GM19468 (cell line): Measurements from ENCODE around the gene TSHZ2.

Experiments
- ATAC-seq: cut with Tn5 transposase; IDR thresholded peaks from one replicate; pipeline ENCODE4 v1.9.1; 2021; ENCODE audit warnings: mild to moderate bottlenecking, moderate library complexity, moderate number of reproducible peaks; ENCODE audit not compliant: unreplicated experiment; ENCODE audit errors: extremely low read depth

TSHZ2 gene

DNA sequence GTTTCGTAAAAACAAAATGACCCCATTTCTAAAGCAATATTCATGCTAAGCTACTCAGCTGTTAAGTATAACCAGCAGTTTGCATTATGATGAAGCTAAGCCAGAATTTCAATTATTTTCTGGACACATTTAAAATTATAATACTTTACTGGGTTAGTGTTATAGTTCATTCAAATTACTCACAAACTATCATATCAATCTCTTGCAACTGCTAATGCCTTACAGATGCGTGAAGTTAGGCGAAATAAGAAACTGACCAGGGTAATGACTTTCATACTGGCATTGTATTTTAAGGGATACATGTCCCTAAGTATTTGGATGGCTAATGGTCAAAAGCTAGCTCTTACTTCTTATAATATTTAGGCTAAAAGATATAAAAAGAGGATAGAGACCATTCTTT, 249.6 kb downstream of the TSHZ2 start:
- ATAC-seq: no peak

- ATAC-seq: no peak
These were observed 250.3 kb downstream of the TSHZ2 start for GRCh38 chr20:53222416-53222815.

DNA sequence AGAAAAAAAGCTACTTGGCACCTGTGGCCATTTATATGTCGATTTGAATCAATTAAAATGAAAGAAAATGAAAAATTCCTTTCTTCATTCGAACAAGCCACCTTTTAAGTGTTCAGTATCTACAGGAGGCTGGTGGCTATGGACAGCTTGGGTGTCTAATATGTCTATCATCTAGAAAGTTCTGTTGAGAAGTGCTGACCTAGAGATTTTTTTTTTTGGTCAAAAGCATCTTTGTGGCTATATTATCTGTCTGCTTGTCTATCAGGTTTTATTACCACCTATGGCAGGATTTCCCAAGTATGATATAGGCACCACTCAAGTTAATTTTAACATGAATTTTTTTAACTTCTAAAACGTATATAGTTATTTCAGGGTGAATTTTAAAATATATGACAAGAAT, 250.8 kb downstream of the TSHZ2 start:
- ATAC-seq: no peak

DNA sequence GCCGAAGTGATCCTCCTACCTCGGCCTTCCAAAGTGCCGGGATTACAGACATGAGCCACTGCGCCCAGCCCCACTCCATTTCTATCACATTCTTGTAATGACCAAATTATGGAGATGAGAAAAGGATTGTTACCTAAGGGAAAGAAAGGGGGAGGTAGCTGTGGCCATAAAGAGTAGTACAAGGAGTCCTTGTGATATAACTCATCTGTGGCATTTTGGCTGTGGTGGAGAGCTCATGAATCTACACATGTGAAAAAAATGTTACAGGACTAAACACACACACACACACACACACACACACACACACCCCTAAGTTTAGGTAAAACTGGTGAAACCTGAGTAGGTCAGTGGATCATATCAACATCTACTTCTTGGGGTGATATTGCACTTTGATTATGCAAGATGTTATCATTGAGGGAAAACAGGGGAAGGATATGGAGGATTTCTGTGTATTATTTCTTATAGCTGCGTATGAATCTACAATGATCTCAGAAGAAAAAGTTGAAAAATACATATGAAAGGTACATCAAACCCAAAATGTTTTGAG, 251.5 kb downstream of the TSHZ2 start:
- ATAC-seq: no peak

DNA sequence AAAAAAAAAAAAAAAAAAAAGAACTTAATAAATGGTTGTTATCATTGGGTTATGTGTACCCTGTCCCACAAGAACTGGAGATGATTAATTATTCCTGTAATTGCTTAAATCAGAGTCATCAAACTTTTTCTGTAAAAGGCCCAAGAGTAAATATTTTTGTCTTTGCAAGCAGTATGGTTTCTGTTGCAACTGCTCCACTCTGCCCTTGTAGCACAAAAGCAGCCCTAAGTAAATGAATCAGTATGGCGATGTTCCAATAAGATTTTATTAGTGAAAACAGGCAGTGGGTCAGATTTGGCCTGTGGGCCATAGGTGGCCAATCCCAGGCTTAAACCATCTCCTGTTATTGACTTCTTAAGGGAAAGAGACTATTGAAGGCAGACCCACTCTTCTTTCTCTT, 252.7 kb downstream of the TSHZ2 start:
- no peak for ATAC-seq

- ATAC-seq: no peak
These were observed 254.7 kb downstream of the TSHZ2 start for GRCh38 chr20:53226826-53227225.

DNA sequence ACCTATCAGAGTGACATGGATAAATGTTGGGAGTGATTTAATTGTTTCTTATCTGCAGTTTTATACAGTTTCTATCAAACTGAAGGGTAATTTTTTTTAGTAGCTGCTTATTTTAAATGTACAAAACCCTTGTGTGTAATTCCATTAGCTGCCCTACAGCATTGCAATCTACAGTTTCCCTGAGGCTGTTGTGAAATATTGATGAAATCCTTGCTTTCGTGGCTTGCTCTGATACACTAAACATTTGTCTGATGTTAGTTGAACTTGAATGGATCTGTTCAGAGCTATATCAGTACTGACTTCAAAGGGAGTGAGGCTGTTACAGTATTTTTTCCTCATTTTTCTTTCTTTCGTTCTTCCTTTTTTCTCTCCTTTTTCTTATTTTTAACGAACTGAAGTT, 255.4 kb downstream of the TSHZ2 start:
- ATAC-seq: no peak

DNA sequence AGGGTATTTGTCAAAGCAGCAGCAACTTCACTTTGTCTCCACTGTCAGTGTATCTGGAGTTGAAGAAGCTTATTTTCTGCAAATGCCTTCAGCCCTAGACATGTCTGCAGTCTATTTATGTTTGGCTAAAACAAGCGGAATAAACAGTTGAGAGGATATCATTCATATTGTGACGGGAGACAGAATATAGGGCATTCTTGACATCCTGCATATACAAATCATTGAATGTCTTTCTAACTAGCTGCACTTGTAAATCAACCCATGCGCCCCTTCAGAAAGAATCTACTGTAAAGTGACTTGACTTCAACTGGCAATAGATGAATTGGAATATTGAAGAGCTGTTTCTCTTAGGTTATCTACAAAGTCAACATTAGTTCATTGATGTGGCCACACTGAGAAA, 258.9 kb downstream of the TSHZ2 start:
- no peak for ATAC-seq

GRCh38 chr20:53237461-53237860, 265.3 kb downstream of the TSHZ2 start:
- ATAC-seq: no peak

DNA sequence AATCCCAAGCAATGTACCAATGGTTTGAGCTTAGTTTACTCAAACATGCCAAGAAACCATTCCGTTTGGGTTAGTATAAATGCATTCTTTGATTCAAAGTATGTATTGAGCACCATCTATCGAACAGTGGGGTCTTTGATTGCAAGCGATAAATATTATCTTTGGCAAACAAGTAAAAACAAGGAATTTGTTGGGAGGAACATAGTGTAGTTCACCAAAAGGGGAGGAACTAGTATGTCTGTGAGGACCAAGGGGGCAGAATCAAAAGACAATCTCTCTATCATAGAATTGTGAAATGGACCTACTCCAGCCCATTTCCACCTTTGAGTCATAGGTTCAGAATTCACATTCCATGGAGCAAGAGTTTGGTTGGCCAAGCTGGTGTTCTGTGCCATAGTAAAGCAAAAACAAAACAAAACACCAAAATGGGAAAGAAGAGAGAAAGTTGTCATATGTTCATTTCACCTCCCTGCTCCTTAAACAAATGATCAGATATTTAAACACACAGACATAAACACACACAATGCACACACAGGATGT, 266.0 kb downstream of the TSHZ2 start:
- no peak for ATAC-seq

GRCh38 chr20:53243152-53243551, 271.0 kb downstream of the TSHZ2 start:
- no peak for ATAC-seq

DNA sequence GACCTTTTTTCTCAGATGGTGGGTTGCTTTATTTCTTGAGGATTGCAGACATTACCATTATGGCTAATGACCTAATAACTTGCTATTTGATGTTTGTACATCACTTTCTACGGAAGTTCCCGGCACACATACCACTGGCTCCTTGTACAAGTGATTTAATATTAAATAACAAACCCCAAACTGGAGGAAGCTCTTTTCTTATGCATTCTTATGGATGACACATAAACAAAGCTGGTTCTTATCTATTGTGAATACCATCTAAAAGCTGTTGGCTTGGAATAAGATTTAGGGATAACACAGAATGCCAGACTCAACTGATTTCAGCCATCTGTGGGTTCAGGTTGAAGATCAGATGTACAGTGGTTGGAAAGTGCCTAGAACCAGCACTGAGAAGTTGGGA, 272.6 kb downstream of the TSHZ2 start:
- no peak for ATAC-seq

DNA sequence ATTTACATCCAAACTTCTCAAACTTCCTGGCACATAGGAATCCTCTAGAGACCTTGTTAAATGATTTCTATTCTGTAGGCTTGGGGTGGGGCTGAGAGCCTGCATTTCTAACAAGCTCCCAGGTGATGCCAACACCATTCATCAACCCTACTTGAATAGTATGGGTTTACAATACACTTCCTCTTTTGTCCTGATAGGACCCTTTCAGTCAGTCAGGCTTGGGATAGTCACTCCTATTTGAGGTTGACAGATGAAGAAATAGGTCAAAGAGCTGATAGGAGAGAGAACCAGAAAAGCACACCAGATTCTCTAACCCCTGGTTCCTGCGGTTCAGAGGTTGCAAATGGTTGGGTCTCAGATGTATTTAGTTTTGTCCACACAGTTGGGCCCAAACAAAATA, 273.4 kb downstream of the TSHZ2 start:
- ATAC-seq: no peak

GRCh38 chr20:53247468-53248103, 275.4 kb downstream of the TSHZ2 start:
- no peak for ATAC-seq

DNA sequence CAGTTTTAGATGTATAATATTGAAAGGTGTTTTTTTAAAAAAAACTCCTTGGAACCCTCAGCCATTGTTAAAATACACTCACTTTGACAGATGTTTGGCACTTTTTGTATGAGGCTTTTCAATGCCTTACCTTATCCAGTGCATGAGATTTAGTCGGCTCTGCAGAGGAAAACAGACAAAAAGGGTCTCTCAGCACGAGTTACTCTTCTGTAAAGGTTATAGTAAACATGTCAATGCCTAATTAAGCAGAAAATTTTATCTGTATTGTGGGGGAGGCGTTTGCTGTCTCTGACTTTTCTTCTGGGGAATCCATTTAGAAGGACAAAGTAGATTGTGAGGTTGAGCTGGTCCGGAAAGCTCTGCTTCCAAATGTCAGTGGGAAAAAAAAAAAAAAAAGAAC, 278.3 kb downstream of the TSHZ2 start:
- no peak for ATAC-seq

- no peak for ATAC-seq
These were observed 279.8 kb downstream of the TSHZ2 start for GRCh38 chr20:53252002-53252401.

DNA sequence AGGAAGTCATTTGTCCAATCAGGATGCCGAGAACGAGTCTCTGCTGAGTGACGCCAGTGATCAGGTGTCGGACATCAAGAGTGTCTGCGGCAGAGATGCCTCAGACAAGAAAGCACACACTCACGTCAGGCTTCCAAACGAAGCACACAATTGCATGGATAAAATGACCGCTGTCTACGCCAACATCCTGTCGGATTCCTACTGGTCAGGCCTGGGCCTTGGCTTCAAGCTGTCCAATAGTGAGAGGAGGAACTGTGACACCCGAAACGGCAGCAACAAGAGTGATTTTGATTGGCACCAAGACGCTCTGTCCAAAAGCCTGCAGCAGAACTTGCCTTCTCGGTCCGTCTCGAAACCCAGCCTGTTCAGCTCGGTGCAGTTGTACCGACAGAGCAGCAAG, 281.5 kb downstream of the TSHZ2 start:
- no peak for ATAC-seq

DNA sequence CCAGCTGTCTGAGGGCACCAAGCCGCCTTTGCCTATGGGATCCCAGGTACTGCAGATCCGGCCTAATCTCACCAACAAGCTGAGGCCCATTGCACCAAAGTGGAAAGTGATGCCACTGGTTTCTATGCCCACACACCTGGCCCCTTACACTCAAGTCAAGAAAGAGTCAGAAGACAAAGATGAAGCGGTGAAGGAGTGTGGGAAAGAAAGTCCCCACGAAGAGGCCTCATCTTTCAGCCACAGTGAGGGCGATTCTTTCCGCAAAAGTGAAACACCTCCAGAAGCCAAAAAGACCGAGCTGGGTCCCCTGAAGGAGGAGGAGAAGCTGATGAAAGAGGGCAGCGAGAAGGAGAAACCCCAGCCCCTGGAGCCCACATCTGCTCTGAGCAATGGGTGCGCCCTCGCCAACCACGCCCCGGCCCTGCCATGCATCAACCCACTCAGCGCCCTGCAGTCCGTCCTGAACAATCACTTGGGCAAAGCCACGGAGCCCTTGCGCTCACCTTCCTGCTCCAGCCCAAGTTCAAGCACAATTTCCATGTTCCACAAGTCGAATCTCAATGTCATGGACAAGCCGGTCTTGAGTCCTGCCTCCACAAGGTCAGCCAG, 283.0 kb downstream of the TSHZ2 start:
- ATAC-seq: no peak

DNA sequence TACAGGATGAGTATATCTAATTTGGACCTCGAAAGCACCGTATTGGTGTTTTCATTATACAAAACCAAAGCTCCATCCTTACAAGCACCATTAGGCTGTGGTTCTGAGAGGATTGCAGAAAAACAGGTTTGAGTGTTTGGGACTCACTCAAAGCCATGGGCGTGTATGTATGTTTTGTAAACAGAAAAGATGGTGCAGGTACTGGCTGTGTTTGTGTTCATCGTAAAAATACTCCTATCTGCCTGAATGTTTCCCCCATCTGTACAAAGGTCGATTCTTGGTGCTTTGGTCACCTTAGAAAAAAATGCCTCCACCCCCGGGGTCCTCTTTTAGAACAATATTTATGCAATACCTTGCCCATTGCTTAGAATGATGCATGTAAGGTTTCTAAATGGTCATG, 286.6 kb downstream of the TSHZ2 start:
- no peak for ATAC-seq

DNA sequence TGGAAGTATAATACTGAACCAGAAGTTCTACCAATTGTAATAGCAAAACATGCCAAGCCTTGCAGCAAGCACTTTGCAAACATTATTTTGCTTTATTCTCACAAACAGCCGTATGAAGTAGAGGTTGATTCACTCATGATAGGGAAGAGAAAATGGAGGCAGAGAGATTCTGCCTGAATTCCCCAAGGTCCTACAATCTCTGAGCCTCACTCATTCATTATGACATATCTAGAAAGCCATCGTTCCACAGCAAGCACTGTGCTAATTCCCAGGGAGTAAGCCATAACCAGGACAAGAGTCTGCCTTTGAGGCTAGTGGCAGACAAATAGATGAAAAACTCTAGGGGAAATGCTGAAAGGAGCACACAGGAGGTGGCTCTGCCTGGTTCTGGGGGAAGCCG, 288.0 kb downstream of the TSHZ2 start:
- ATAC-seq: no peak

GRCh38 chr20:53260591-53260990, 288.4 kb downstream of the TSHZ2 start:
- no peak for ATAC-seq

DNA sequence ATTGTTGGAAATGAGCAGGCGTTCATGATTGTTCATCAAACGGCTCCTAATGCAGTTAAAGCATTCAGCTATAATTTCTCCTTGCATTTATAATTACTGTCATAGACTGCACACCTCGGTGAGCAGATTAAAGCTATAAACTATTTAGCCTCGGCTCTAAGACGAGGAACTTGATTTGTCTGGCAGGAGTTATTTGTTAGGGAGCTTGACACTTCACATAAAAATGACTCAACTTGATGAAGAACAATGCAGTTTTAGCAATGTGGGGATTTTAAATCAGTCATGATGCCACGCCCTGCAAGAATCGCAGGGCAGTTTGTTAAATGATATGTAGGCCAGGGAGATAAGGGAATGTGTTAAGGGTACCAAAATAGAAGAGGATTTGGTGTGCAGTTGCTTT, 290.2 kb downstream of the TSHZ2 start:
- ATAC-seq: no peak
